IgD-negative memory B cell (primary cell): Measurements from ENCODE around the gene CYP19A1. TPM values are rescaled to one million over a fixed set of nuclear protein-coding genes. Genes with fewer than 3 reads are reported as not detected.

Experiments
- H3K27ac Mint-ChIP-seq, 3 donors: one replicate each; pipeline ENCODE4 v1.8.0; 2020 to 2022; ENCODE audit warnings: mild to moderate bottlenecking in 3 of 3, mixed read lengths in 3 of 3, moderate library complexity in 1 of 3
- H3K27me3 Mint-ChIP-seq: one replicate; pipeline ENCODE4 v1.8.0; 2021; ENCODE audit warnings: mixed read lengths
- H3K36me3 Mint-ChIP-seq: one replicate; pipeline ENCODE4 v1.8.0; 2020; ENCODE audit warnings: mild to moderate bottlenecking, mixed read lengths
- H3K4me1 Mint-ChIP-seq, 3 donors: one replicate each; pipeline ENCODE4 v1.8.0; 2020 to 2022; ENCODE audit warnings: mixed read lengths in 3 of 3, mild to moderate bottlenecking in 1 of 3
- H3K4me3 Mint-ChIP-seq, 4 donors: one replicate each; pipeline ENCODE4 v1.8.0; 2020 to 2022; ENCODE audit warnings: mild to moderate bottlenecking in 4 of 4, mixed read lengths in 4 of 4, moderate library complexity in 3 of 4
- H3K9me3 Mint-ChIP-seq, 3 donors: one replicate each; pipeline ENCODE4 v1.8.0; 2020 to 2021; ENCODE audit warnings: mixed read lengths in 3 of 3, mild to moderate bottlenecking in 1 of 3
- polyA plus RNA-seq: library from polyadenylated mRNA; unstranded; fragments of 300-500 nt; fragmentation: Illumina TruSeq; gene quantifications from one replicate; pipeline ENCODE4 v1.2.3, GENCODE V29; 2021

The CYP19A1 gene
- polyA plus RNA-seq, 1 donor from 2014 or later: not detected

DNA sequence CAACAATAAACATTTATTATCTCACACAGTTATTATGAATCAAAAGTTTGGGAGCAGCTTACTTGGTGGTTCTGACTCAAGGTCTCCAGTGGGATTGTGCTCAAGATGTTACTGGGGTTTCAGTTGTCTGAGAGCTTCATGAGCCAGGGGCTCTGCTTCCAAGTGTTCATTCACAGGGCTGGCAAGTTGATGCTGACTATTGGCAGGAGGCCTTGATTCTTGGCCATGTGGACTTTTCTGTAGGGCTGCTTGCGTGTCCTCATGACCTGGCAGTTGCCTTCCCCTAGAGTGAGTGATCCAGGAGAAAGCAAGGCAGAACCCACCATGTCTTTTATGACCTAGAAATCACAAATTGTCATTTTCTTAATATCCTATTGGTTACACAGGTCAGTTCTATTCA is 156.5 kb downstream of the CYP19A1 start:
- Mint-ChIP-seq H3K4me1 (no peaks in the 10 kb centered on the region), H3K27ac (no peak overlapping the region), H3K4me3 (no peak overlapping the region), H3K27me3 (peaks cover 4% of the 10 kb centered on the region), H3K36me3 (no peaks in the 10 kb centered on the region), H3K9me3 (peaks cover 0 to 3% (median 0%) of the 10 kb centered on the region in 3 donors)

DNA sequence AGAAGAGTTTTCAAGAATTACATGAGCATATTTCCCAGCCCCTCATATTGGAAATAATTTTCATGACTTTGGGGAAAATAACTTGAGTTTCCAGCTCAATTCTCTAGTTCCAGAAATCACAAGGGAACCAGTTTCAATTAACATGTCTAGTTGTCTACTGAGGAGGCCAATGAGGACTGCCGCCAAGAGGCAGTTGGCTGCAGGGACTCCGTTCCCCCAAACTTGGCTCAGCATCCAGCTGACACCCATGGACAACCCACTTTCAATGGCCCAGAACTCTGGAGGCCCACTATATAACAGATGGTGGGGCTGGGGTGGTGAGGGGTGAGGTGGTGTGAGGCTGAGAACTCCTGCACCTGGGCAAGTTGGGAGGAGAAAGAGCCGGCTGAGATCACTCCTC is 157.2 kb downstream of the CYP19A1 start:
- Mint-ChIP-seq H3K9me3 (peaks cover 0 to 3% (median 0%) of the 10 kb centered on the region in 3 donors), H3K4me3 (no peak overlapping the region), H3K4me1 (no peaks in the 10 kb centered on the region), H3K36me3 (no peaks in the 10 kb centered on the region), H3K27ac (no peak overlapping the region), H3K27me3 (peaks cover 4% of the 10 kb centered on the region)

DNA sequence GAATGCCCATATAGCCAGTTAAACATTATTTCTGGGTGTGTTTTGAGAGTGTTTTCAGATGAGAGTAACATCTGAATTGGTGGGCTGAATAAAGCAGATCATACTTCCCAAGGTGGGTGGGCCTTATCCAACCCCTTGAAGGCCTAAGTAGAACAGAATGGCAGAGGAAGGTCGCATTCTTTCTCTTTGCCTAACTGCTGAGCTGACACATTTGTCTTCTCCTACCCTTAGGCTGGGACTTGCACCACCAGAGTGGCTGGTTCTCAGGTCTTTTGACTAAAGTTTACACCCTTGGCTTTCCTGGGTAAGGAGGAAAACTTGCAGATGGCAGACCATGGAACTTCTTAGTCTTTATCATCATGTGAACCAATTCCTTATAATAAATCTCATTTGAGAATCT is 157.9 kb downstream of the CYP19A1 start:
- Mint-ChIP-seq H3K4me1 (no peaks in the 10 kb centered on the region), H3K9me3 (peaks cover 0 to 3% (median 0%) of the 10 kb centered on the region in 3 donors), H3K4me3 (no peak overlapping the region), H3K27me3 (peaks cover 4% of the 10 kb centered on the region), H3K27ac (no peak overlapping the region), H3K36me3 (no peaks in the 10 kb centered on the region)

DNA sequence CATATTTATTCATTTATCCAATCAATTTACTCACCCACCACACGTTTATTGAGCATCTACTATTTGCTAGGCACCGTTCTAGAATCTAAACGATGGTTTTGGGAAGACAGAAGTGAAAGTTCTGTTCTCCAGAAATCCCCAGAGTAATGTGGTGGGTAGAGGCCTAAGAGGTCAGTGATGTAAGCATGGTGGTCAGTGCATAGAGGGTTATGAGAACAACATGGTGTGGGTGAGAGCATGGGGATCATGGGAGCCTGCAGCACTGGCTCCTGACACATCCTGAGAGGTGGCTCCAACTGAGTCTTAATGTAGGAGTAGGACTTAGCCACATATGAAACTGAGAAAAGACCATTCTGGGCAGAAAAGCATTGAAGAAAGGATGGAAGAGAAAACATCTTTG is 158.4 kb downstream of the CYP19A1 start:
- Mint-ChIP-seq H3K27ac (no peak overlapping the region), H3K4me3 (no peak overlapping the region), H3K36me3 (no peaks in the 10 kb centered on the region)

DNA sequence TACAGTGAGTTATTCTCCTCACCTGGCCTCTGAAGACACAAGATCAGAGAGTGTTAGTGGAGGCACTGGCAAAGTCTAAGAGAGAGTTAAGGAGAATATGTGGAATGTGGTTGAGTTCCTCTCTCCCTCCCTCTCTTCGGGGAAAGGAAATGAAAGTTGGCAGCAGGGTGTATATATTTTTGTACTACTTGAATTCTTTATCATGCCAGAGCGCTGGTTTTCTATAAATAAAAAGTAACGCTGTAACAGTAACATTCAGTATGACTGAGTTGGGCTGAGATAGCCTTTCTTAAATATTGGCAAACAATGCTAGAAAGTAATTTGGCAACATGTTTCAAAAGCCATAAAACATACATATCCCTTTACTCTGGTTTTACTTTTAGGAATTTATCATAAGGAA is 166.2 kb downstream of the CYP19A1 start:
- Mint-ChIP-seq H3K27ac (no peak overlapping the region), H3K36me3 (no peaks in the 10 kb centered on the region)

More for the DNA sequence above, 158.4 kb downstream of the CYP19A1 start:
- Mint-ChIP-seq H3K27me3 (peaks cover 4% of the 10 kb centered on the region), H3K9me3 (peaks cover 0 to 3% (median 0%) of the 10 kb centered on the region in 3 donors), H3K4me1 (no peaks in the 10 kb centered on the region)

DNA sequence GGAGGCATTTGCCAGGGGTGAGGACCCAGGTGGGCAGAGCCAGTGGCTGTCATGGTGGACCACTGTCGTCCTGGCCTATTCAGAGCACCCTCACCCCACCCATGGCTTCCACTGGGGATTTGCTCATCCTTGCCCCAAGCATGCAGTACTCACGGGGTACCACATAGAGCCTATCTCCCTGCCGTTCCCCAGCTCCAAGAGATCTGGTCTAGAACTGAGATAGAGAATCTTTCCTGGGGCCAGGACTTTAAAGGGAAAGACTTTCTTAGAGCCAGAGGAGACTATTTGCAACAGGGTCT is 166.8 kb downstream of the CYP19A1 start:
- H3K27ac Mint-ChIP-seq: no peak overlapping the region
- no peaks in the 10 kb centered on the region for H3K9me3 Mint-ChIP-seq
- peaks cover 4% of the 10 kb centered on the region for H3K27me3 Mint-ChIP-seq
- H3K4me3 Mint-ChIP-seq: no peak overlapping the region
- H3K4me1 Mint-ChIP-seq: no peaks in the 10 kb centered on the region
- H3K36me3 Mint-ChIP-seq: no peaks in the 10 kb centered on the region

More for the DNA sequence above, 166.2 kb downstream of the CYP19A1 start:
- H3K27me3 Mint-ChIP-seq: peaks cover 4% of the 10 kb centered on the region
- H3K9me3 Mint-ChIP-seq: no peaks in the 10 kb centered on the region
- H3K4me1 Mint-ChIP-seq: no peaks in the 10 kb centered on the region
- H3K4me3 Mint-ChIP-seq: no peak overlapping the region

DNA sequence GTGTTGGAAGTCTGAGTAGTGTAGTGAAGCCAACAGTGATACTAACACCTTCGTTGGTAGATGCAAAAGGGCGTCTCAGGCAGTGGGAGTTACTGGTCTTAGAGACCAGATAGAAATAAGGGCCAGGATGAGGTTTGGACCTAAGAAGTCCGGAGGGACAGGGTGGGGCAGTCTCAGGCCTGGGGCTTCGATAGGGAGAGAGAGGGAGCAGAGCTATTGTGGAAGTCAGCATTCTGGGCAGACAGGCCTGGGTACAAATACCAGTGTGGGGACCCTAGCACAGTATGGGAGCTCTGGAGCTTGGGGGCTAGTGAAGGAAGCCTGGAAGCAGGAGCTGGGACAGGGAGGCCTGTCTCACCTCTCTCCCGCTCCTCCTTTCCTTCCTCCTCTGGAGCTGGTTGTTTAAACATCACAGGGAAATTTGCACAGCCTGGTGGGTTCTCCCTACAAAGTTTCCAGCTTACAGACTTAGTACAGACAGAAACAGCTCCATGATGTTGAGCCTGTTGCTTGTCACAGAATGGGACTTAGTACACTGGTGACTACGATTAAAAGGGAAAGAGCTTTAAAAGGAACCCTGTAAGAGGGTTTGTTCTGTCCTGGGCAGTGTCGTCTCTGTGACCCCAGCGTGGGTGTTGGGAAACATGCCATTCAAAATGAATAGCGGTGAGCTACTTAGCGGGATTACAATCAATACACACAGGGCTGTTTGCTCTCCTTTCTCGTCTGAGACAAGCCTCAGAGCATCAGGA is 167.3 kb downstream of the CYP19A1 start:
- peaks cover 4% of the 10 kb centered on the region for H3K27me3 Mint-ChIP-seq
- no peaks in the 10 kb centered on the region for H3K4me1 Mint-ChIP-seq
- no peak overlapping the region for H3K4me3 Mint-ChIP-seq
- H3K36me3 Mint-ChIP-seq: no peaks in the 10 kb centered on the region
- H3K27ac Mint-ChIP-seq: no peak overlapping the region
- H3K9me3 Mint-ChIP-seq: no peaks in the 10 kb centered on the region

DNA sequence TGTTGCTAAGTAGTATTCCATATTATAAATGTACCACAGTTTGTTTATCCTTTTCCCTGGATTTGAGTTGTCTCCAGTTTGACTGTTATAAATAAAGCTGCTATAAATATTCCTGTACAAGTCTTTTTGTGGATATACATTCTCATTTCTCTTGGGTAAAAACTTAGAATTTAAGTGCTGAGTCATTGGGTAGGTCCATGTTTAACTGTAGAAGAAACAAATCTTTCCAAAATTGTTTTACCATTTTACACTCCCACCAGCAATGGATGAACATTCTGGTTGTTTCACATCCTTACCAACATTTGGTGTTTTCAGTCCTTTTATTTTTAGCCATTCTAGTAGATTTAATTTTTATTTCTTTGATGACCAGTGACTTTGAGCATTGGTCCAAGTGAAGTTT is 169.7 kb downstream of the CYP19A1 start:
- H3K27ac Mint-ChIP-seq: no peak overlapping the region
- H3K4me1 Mint-ChIP-seq: no peaks in the 10 kb centered on the region
- no peaks in the 10 kb centered on the region for H3K36me3 Mint-ChIP-seq
- peaks cover 7% of the 10 kb centered on the region for H3K27me3 Mint-ChIP-seq
- no peak overlapping the region for H3K4me3 Mint-ChIP-seq
- H3K9me3 Mint-ChIP-seq: no peaks in the 10 kb centered on the region

DNA sequence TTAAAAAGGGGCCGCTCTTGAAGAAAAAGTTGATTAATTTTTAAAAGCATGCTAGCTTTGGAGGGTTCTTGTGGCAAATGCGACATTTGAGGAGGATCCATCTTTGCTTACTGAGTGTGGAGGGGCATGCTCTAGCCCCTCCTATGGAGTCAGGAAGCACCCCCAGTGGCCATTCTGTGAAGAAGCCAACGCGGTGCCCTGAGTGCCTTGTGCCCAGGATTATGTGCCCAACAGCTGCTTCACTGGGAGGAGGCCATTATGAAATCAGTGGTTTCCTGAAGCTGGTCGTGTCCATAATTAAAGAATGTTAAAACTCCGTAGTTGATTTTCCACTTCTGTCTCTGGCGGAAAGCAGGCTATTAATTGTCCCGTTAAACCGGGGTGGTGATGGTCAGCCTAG is 174.6 kb downstream of the CYP19A1 start:
- Mint-ChIP-seq H3K27me3 (peaks cover 11% of the 10 kb centered on the region), H3K4me3 (no peak overlapping the region), H3K27ac (no peak overlapping the region), H3K36me3 (no peaks in the 10 kb centered on the region), H3K9me3 (no peaks in the 10 kb centered on the region), H3K4me1 (peaks cover 0 to 3% (median 2%) of the 10 kb centered on the region in 3 donors)

DNA sequence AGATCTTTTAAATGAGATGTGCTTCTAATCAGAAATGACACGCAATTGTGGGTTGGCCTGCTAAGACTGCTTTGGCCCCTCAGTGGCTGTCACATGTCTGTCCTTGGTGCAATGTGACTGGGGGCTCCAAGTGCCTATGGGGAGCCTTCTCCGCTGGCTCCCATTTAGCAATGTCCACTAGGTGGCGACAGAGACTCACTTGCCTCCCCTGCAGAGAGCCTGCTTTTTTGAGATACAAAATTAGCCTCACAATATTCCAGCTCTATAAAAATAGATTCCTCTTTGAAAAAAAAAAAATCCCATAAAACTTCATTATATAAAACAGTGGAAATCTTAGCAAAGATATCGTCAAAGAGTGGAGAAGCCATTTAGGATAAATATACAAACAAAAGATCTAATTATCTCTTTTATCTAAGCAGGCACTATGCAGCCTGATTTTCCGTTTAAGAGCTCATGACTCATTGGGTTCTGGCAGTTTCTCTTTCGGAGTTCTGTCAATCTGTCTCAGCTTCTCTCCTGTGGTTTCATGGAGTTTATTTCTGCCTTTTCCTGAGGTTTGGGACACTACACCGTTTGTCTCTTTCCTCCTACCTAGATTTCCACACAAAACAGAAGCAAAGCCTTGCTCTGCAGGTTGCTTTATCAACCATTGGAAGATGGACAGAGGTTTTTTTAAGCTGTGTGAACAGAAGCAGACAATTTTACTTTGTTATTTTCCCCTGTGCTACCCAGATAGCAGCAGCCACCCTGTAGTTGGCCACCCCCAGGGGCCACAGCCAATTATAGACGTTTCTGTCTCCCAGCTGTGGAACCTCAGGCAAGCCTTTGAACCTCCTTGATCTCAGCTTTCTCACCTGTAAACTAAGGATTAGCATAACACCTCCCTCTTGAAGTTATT is 175.3 kb downstream of the CYP19A1 start:
- Mint-ChIP-seq H3K27me3 (peaks cover 9% of the 10 kb centered on the region), H3K9me3 (no peaks in the 10 kb centered on the region), H3K27ac (no peak overlapping the region), H3K36me3 (no peaks in the 10 kb centered on the region), H3K4me3 (no peak overlapping the region), H3K4me1 (peaks cover 0 to 3% (median 2%) of the 10 kb centered on the region in 3 donors)

DNA sequence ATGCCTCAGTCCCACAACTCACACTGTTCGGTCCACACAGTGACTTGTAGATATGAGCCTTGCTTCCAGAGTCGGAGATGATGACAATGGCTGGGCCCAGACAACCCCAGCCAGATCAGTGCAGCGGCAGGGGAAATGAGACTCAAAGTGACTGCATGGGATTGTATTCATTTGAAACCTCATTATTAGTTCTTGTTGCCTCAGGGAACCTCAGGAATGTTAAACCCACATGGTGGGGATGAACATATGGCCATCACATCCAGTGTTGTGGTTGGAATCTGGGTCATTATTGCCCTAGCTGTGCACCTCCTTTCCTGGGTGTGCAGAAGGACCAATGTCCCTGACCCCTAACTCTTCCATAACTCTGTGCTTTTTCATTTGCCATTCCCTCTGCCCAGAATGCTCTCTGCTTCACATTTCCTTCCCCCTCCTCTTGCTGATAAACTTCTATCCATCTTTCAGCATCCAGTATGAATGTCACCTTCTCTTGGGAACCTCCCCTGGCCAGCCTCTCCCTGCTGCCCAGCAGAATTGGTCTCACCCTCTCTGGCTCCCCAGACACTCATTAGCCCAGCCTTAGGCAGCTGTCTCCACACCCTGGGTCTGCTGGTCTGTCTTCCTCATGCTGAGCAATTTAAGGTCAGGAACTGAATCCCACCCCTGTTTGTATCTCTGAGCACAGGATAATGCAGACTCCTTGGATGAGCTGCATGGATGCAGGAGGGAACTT is 176.7 kb downstream of the CYP19A1 start:
- H3K4me1 Mint-ChIP-seq: peaks cover 0 to 3% (median 2%) of the 10 kb centered on the region in 3 donors
- no peaks in the 10 kb centered on the region for H3K36me3 Mint-ChIP-seq
- peaks cover 9% of the 10 kb centered on the region for H3K27me3 Mint-ChIP-seq
- no peak overlapping the region for H3K4me3 Mint-ChIP-seq
- no peaks in the 10 kb centered on the region for H3K9me3 Mint-ChIP-seq
- no peak overlapping the region for H3K27ac Mint-ChIP-seq

DNA sequence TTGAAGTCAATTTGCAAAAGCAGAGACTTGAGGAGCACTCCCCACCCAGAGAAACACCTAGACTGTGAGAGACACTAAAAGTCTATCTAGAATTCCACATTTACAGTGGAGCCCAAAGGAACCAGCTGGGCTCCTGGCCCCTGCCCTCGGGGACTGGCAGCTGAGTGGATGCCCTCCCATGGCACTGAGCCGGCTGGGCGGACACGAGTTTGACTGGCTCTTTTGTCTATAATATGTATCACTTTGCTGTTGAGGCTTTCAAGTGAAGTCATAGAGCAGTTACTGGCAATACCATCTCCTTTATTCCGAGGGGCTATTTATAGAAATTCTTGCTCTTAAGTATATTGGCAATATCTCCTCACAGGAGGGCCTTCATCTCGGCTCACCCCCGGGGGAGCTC is 177.9 kb downstream of the CYP19A1 start:
- peaks cover 0 to 3% (median 2%) of the 10 kb centered on the region in 3 donors for H3K4me1 Mint-ChIP-seq
- H3K27ac Mint-ChIP-seq: no peak overlapping the region

More for the DNA sequence above, 177.9 kb downstream of the CYP19A1 start:
- peaks cover 17% of the 10 kb centered on the region for H3K27me3 Mint-ChIP-seq
- H3K9me3 Mint-ChIP-seq: no peaks in the 10 kb centered on the region
- no peak overlapping the region for H3K4me3 Mint-ChIP-seq
- H3K36me3 Mint-ChIP-seq: no peaks in the 10 kb centered on the region
